GM23248 (cell line): Measurements from ENCODE around the gene LAMA1. TPM values are rescaled to one million over a fixed set of nuclear protein-coding genes. Genes with fewer than 3 reads are reported as not detected.
A peak's percentile ranks its signal among the peaks of the same experiment; 100 is the strongest.

Source experiments
- DNase-seq: peaks from one replicate; pipeline ENCODE4 v3.0.0-alpha.2; 2015
- H2AFZ ChIP-seq: fragments of 200-600 bp; sonication (generic); 2 replicates; pipeline ENCODE4 v1.6.1; 2016; ENCODE audit warnings: antibody characterized with exemption
- H3F3A ChIP-seq: fragments of 200-600 bp; sonication (generic); 2 replicates; pipeline ENCODE4 v1.6.1; 2016; ENCODE audit warnings: mild to moderate bottlenecking, antibody characterized with exemption, mixed run types; ENCODE audit not compliant: insufficient read depth
- H3K27ac ChIP-seq: fragments of 200-600 bp; sonication (generic); 2 replicates; pipeline ENCODE4 v1.5.1; 2016; ENCODE audit warnings: mild to moderate bottlenecking
- H3K27me3 ChIP-seq: fragments of 200-600 bp; sonication (generic); replicated peaks from 2 replicates; pipeline ENCODE4 v1.6.1; 2016; ENCODE audit warnings: mild to moderate bottlenecking; ENCODE audit not compliant: insufficient read depth
- H3K36me3 ChIP-seq: fragments of 200-600 bp; sonication (generic); 2 replicates; pipeline ENCODE4 v1.6.1; 2016; ENCODE audit warnings: low read depth, mild to moderate bottlenecking
- H3K4me1 ChIP-seq: fragments of 200-600 bp; sonication (generic); 2 replicates; pipeline ENCODE4 v1.6.1; 2016; ENCODE audit warnings: mild to moderate bottlenecking; ENCODE audit not compliant: insufficient read depth
- H3K4me2 ChIP-seq: fragments of 200-600 bp; sonication (generic); one replicate; pipeline ENCODE4 v1.6.1; 2016; ENCODE audit warnings: mild to moderate bottlenecking; ENCODE audit not compliant: unreplicated experiment
- H3K4me3 ChIP-seq: fragments of 200-600 bp; sonication (generic); 2 replicates; pipeline ENCODE4 v1.5.1; 2016; ENCODE audit warnings: mild to moderate bottlenecking
- H3K79me2 ChIP-seq: fragments of 200-600 bp; sonication (generic); 2 replicates; pipeline ENCODE4 v1.6.1; 2016; ENCODE audit warnings: mild to moderate bottlenecking; ENCODE audit not compliant: insufficient read depth
- H3K9ac ChIP-seq: fragments of 200-600 bp; sonication (generic); 2 replicates; pipeline ENCODE4 v1.6.1; 2016; ENCODE audit warnings: mild to moderate bottlenecking
- H3K9me2 ChIP-seq: fragments of 200-600 bp; sonication (generic); 2 replicates; pipeline ENCODE4 v1.6.1; 2016; ENCODE audit warnings: mixed run types, mild to moderate bottlenecking, moderate library complexity; ENCODE audit not compliant: insufficient read depth
- H3K9me3 ChIP-seq: fragments of 200-600 bp; sonication (generic); one replicate; pipeline ENCODE4 v1.6.1; 2017; ENCODE audit warnings: low read depth
- H4K20me1 ChIP-seq: fragments of 200-600 bp; sonication (generic); 2 replicates; pipeline ENCODE4 v1.6.0; 2016; ENCODE audit not compliant: insufficient read depth
- EZH2 ChIP-seq: fragments of 200-600 bp; sonication (generic); IDR thresholded peaks from 2 replicates; pipeline ENCODE4 v1.6.1; 2018; ENCODE audit warnings: antibody characterized with exemption, mild to moderate bottlenecking; ENCODE audit not compliant: insufficient read depth, poor library complexity, severe bottlenecking
- EZH2phosphoT487 ChIP-seq: fragments of 200-600 bp; sonication (generic); IDR thresholded peaks from 2 replicates; pipeline ENCODE4 v1.6.1; 2018; ENCODE audit warnings: antibody characterized with exemption, moderate library complexity, mild to moderate bottlenecking, low read depth; ENCODE audit not compliant: insufficient read depth
- WGBS, 2 experiments: methylation state at CpG; one replicate each; pipeline ENCODE4 v1.1.6; 2015 to 2017; ENCODE audit warnings: low lambda C conversion rate in 2 of 2, low coverage in 1 of 2; ENCODE audit errors: missing lambda C conversion rate in 2 of 2; 5-methylcytosine and 5-hydroxymethylcytosine counted together
- in situ Hi-C: fragments of 300-500 bp; cut with MboI; formaldehyde crosslinking; loops from 2 replicates; pipeline ENCODE4 v1.15.0; 2020
- polyA plus RNA-seq: library from polyadenylated mRNA; unstranded; fragments of >200 nt; fragmentation: Nextera tagmentation; extraction: Ambion mirVana; gene quantifications from 2 replicates; pipeline ENCODE4 v1.2.1, GENCODE V29; 2016
- total RNA-seq: library from RNA; depleted of rRNA; stranded (reverse); fragments of >200 nt; shearing (Covaris generic); gene quantifications from 2 replicates; pipeline ENCODE4 v1.2.3, GENCODE V29; 2014

LAMA1 gene
- total and polyA plus RNA-seq, 2 experiments from 2014 or later: 3.1 to 5.4 TPM

GRCh38 chr18:7158216-7158615 lies 40.6 kb upstream of the LAMA1 start:
- in situ Hi-C loops: no loop called here
- Histone ChIP-seq H3K9me2 (no peaks in the 10 kb centered on the region), H3K36me3 (no peaks in the 10 kb centered on the region), H2AFZ (peak overlapping the region; percentile 51; the same call in 1 of the 2 replicates), H3K4me3 (no peak overlapping the region), H3K27me3 (no peaks in the 10 kb centered on the region), H3K4me1 (peaks cover 16% of the 10 kb centered on the region), H3K27ac (no peak overlapping the region), H3K9me3 (no peaks in the 10 kb centered on the region), H4K20me1 (no peaks in the 10 kb centered on the region), H3K4me2 (peak overlapping the region; percentile 12), H3K79me2 (no peaks in the 10 kb centered on the region), H3K9ac (no peak overlapping the region), H3F3A (no peaks in the 10 kb centered on the region)
- 72 to 79% methylated on average over 10 of the region's 10 CpGs for WGBS, 2 experiments
- DNase-seq: peak; percentile 58
- no peak for TF ChIP-seq EZH2
- TF ChIP-seq EZH2phosphoT487: no peak

GRCh38 chr18:7157760-7158159 lies 40.2 kb upstream of the LAMA1 start:
- 84 to 92% methylated on average over 3 of the region's 3 CpGs for WGBS, 2 experiments
- Histone ChIP-seq H3K4me3 (no peak overlapping the region), H3K27me3 (no peaks in the 10 kb centered on the region), H3K4me2 (peak overlapping the region; percentile 12), H3K79me2 (no peaks in the 10 kb centered on the region), H3F3A (no peaks in the 10 kb centered on the region), H2AFZ (peak overlapping the region; percentile 51; the same call in 1 of the 2 replicates), H3K9me2 (no peaks in the 10 kb centered on the region), H3K27ac (no peak overlapping the region), H3K4me1 (peaks cover 16% of the 10 kb centered on the region), H3K36me3 (no peaks in the 10 kb centered on the region), H4K20me1 (no peaks in the 10 kb centered on the region), H3K9me3 (no peaks in the 10 kb centered on the region), H3K9ac (no peak overlapping the region)
- in situ Hi-C loops: no loop called here
- no peak for TF ChIP-seq EZH2
- DNase-seq: no peak

GRCh38 chr18:7155887-7156286 lies 38.3 kb upstream of the LAMA1 start:
- no peaks in the 10 kb centered on the region for H4K20me1 ChIP-seq
- no peak overlapping the region for H3K4me2 ChIP-seq
- H3K4me3 ChIP-seq: no peak overlapping the region
- H3K9me2 ChIP-seq: no peaks in the 10 kb centered on the region
- no peak overlapping the region for H3K9ac ChIP-seq
- no peaks in the 10 kb centered on the region for H3K27me3 ChIP-seq
- no peak overlapping the region for H3K27ac ChIP-seq
- no peak for DNase-seq
- H2AFZ ChIP-seq: no peak overlapping the region
- H3K79me2 ChIP-seq: no peaks in the 10 kb centered on the region
- no peaks in the 10 kb centered on the region for H3K36me3 ChIP-seq
- TF ChIP-seq EZH2 (no peak), EZH2phosphoT487 (no peak)
- in situ Hi-C loops: no loop called here
- no peaks in the 10 kb centered on the region for H3K9me3 ChIP-seq
- H3F3A ChIP-seq: no peaks in the 10 kb centered on the region
- WGBS, 2 experiments: 91% methylated on average over 8 of the region's 8 CpGs
- peaks cover 10% of the 10 kb centered on the region; the same call in 1 of the 2 replicates for H3K4me1 ChIP-seq

- no peak for TF ChIP-seq EZH2phosphoT487
- TF ChIP-seq EZH2: no peak
- in situ Hi-C loops: no loop called here
- Histone ChIP-seq H3F3A (no peaks in the 10 kb centered on the region), H3K9me3 (no peaks in the 10 kb centered on the region), H3K36me3 (no peaks in the 10 kb centered on the region), H3K79me2 (no peaks in the 10 kb centered on the region), H3K4me3 (no peak overlapping the region), H3K27ac (no peak overlapping the region), H4K20me1 (no peaks in the 10 kb centered on the region), H3K9ac (no peak overlapping the region), H3K9me2 (no peaks in the 10 kb centered on the region), H3K4me1 (peaks cover 10% of the 10 kb centered on the region; the same call in 1 of the 2 replicates), H2AFZ (no peak overlapping the region), H3K27me3 (no peaks in the 10 kb centered on the region), H3K4me2 (no peak overlapping the region)
- no peak for DNase-seq
- 83 to 93% methylated on average over 5 of the region's 5 CpGs for WGBS, 2 experiments
Measured at GRCh38 chr18:7155092-7155491, 37.5 kb upstream of the LAMA1 start.

- Histone ChIP-seq H3K27me3 (no peaks in the 10 kb centered on the region), H3K9me3 (no peaks in the 10 kb centered on the region), H3K4me3 (no peak overlapping the region), H4K20me1 (no peaks in the 10 kb centered on the region), H3K4me1 (no peaks in the 10 kb centered on the region), H3K36me3 (no peaks in the 10 kb centered on the region), H3K9me2 (no peaks in the 10 kb centered on the region), H3K27ac (no peak overlapping the region), H2AFZ (no peak overlapping the region), H3K4me2 (no peak overlapping the region), H3K79me2 (no peaks in the 10 kb centered on the region), H3F3A (no peaks in the 10 kb centered on the region), H3K9ac (no peak overlapping the region)
- 42 to 44% methylated on average over 1 of the region's 1 CpG for WGBS, 2 experiments
- DNase-seq: peak; percentile 8
- no peak for TF ChIP-seq EZH2
- TF ChIP-seq EZH2phosphoT487: no peak
- in situ Hi-C loops: no loop called here
Measured at GRCh38 chr18:7152440-7152839, 34.8 kb upstream of the LAMA1 start.
